ENCODE results near the gene MC1R.

Gene MC1R

GRCh38 chr16:89917773-89918452 is 749 bp upstream of the MC1R start:
- no peak overlapping the region for H3K27ac ChIP-seq (ENCODE audit: low read depth, low read length)
- H3K36me3 ChIP-seq (ENCODE audit: control insufficient read depth, insufficient read depth, low read length) = no peaks in the 10 kb centered on the region
- H3K9me3 ChIP-seq (ENCODE audit: control insufficient read depth, insufficient read depth, low read length) = no peaks in the 10 kb centered on the region
- H3K9ac ChIP-seq (ENCODE audit: low read depth, low read length) = peak overlapping the region; percentile 30; the same call in 1 of the 2 replicates
- H3K4me1 ChIP-seq (ENCODE audit: control insufficient read depth, insufficient read depth, low read length) = peaks cover 3% of the 10 kb centered on the region
- peak overlapping the region; percentile 66 for H3K4me3 ChIP-seq (ENCODE audit: low read depth, low read length)
- H3K27me3 ChIP-seq (ENCODE audit: control insufficient read depth, insufficient read depth, low read length) = peaks cover 29% of the 10 kb centered on the region

GRCh38 chr16:89919535-89920406 is 1.1 kb downstream of the MC1R start:
- no peaks in the 10 kb centered on the region for H3K36me3 ChIP-seq (ENCODE audit: control insufficient read depth, insufficient read depth, low read length)
- H3K9ac ChIP-seq (ENCODE audit: low read depth, low read length) = no peak overlapping the region
- H3K27ac ChIP-seq (ENCODE audit: low read depth, low read length) = no peak overlapping the region
- peaks cover 3% of the 10 kb centered on the region for H3K4me1 ChIP-seq (ENCODE audit: control insufficient read depth, insufficient read depth, low read length)
- no peak overlapping the region for H3K4me3 ChIP-seq (ENCODE audit: low read depth, low read length)
- H3K27me3 ChIP-seq (ENCODE audit: control insufficient read depth, insufficient read depth, low read length) = peaks cover 29% of the 10 kb centered on the region
- H3K9me3 ChIP-seq (ENCODE audit: control insufficient read depth, insufficient read depth, low read length) = no peaks in the 10 kb centered on the region

- Histone ChIP-seq H3K4me3 (ENCODE audit: low read depth, low read length) (no peak overlapping the region), H3K36me3 (ENCODE audit: control insufficient read depth, insufficient read depth, low read length) (no peaks in the 10 kb centered on the region), H3K9me3 (ENCODE audit: control insufficient read depth, insufficient read depth, low read length) (no peaks in the 10 kb centered on the region), H3K4me1 (ENCODE audit: control insufficient read depth, insufficient read depth, low read length) (peaks cover 6% of the 10 kb centered on the region), H3K27me3 (ENCODE audit: control insufficient read depth, insufficient read depth, low read length) (peaks cover 29% of the 10 kb centered on the region), H3K27ac (ENCODE audit: low read depth, low read length) (no peak overlapping the region), H3K9ac (ENCODE audit: low read depth, low read length) (no peak overlapping the region)
Measured at GRCh38 chr16:89920723-89921122, 2.1 kb downstream of the MC1R start.

- Histone ChIP-seq H3K4me1 (ENCODE audit: control insufficient read depth, insufficient read depth, low read length) (peaks cover 6% of the 10 kb centered on the region), H3K4me3 (ENCODE audit: low read depth, low read length) (peak overlapping the region; percentile 76; the same call in 1 of the 2 replicates), H3K27me3 (ENCODE audit: control insufficient read depth, insufficient read depth, low read length) (peaks cover 29% of the 10 kb centered on the region), H3K9me3 (ENCODE audit: control insufficient read depth, insufficient read depth, low read length) (no peaks in the 10 kb centered on the region), H3K9ac (ENCODE audit: low read depth, low read length) (no peak overlapping the region), H3K27ac (ENCODE audit: low read depth, low read length) (peak overlapping the region; percentile 91), H3K36me3 (ENCODE audit: control insufficient read depth, insufficient read depth, low read length) (no peaks in the 10 kb centered on the region)
Measured at GRCh38 chr16:89921131-89921701, 2.6 kb downstream of the MC1R start.

GRCh38 chr16:89921702-89922476 is 3.2 kb downstream of the MC1R start:
- peaks cover 6% of the 10 kb centered on the region for H3K4me1 ChIP-seq (ENCODE audit: control insufficient read depth, insufficient read depth, low read length)
- H3K4me3 ChIP-seq (ENCODE audit: low read depth, low read length) = peak overlapping the region; percentile 76
- H3K9ac ChIP-seq (ENCODE audit: low read depth, low read length) = peak overlapping the region; percentile 29; the same call in 1 of the 2 replicates
- peaks cover 29% of the 10 kb centered on the region for H3K27me3 ChIP-seq (ENCODE audit: control insufficient read depth, insufficient read depth, low read length)
- H3K36me3 ChIP-seq (ENCODE audit: control insufficient read depth, insufficient read depth, low read length) = no peaks in the 10 kb centered on the region
- H3K9me3 ChIP-seq (ENCODE audit: control insufficient read depth, insufficient read depth, low read length) = no peaks in the 10 kb centered on the region
- peak overlapping the region; percentile 91 for H3K27ac ChIP-seq (ENCODE audit: low read depth, low read length)

GRCh38 chr16:89922477-89922883 is 3.8 kb downstream of the MC1R start:
- peak overlapping the region; percentile 91 for H3K27ac ChIP-seq (ENCODE audit: low read depth, low read length)
- peaks cover 6% of the 10 kb centered on the region for H3K4me1 ChIP-seq (ENCODE audit: control insufficient read depth, insufficient read depth, low read length)
- H3K9ac ChIP-seq (ENCODE audit: low read depth, low read length) = peak overlapping the region; percentile 50; the same call in 1 of the 2 replicates
- peaks cover 29% of the 10 kb centered on the region for H3K27me3 ChIP-seq (ENCODE audit: control insufficient read depth, insufficient read depth, low read length)
- H3K9me3 ChIP-seq (ENCODE audit: control insufficient read depth, insufficient read depth, low read length) = no peaks in the 10 kb centered on the region
- H3K4me3 ChIP-seq (ENCODE audit: low read depth, low read length) = peak overlapping the region; percentile 76
- no peaks in the 10 kb centered on the region; the same call in 1 of the 2 replicates for H3K36me3 ChIP-seq (ENCODE audit: control insufficient read depth, insufficient read depth, low read length)

GRCh38 chr16:89922884-89923639 is 4.4 kb downstream of the MC1R start, which contains the start of gene TUBB3:
Gene TUBB3, plus strand, starts transcription at chr16:89923342. Its CDS starts 60 bp downstream, at chr16:89923402.
- H3K36me3 ChIP-seq (ENCODE audit: control insufficient read depth, insufficient read depth, low read length) = no peaks in the 10 kb centered on the region; the same call in 1 of the 2 replicates
- H3K27ac ChIP-seq (ENCODE audit: low read depth, low read length) = peak within 1 kb of the TSS; percentile 91
- H3K9ac ChIP-seq (ENCODE audit: low read depth, low read length) = peak within 1 kb of the TSS; percentile 50; the same call in 1 of the 2 replicates
- H3K27me3 ChIP-seq (ENCODE audit: control insufficient read depth, insufficient read depth, low read length) = peaks cover 29% of the 10 kb centered on the region
- peak within 1 kb of the TSS; percentile 76 for H3K4me3 ChIP-seq (ENCODE audit: low read depth, low read length)
- H3K9me3 ChIP-seq (ENCODE audit: control insufficient read depth, insufficient read depth, low read length) = no peaks in the 10 kb centered on the region
- H3K4me1 ChIP-seq (ENCODE audit: control insufficient read depth, insufficient read depth, low read length) = peaks cover 6% of the 10 kb centered on the region

- Histone ChIP-seq H3K4me1 (ENCODE audit: control insufficient read depth, insufficient read depth, low read length) (peaks cover 6% of the 10 kb centered on the region), H3K4me3 (ENCODE audit: low read depth, low read length) (peak overlapping the region; percentile 76), H3K27ac (ENCODE audit: low read depth, low read length) (peak overlapping the region; percentile 2), H3K27me3 (ENCODE audit: control insufficient read depth, insufficient read depth, low read length) (peaks cover 27% of the 10 kb centered on the region), H3K36me3 (ENCODE audit: control insufficient read depth, insufficient read depth, low read length) (no peaks in the 10 kb centered on the region; the same call in 1 of the 2 replicates), H3K9ac (ENCODE audit: low read depth, low read length) (no peak overlapping the region), H3K9me3 (ENCODE audit: control insufficient read depth, insufficient read depth, low read length) (no peaks in the 10 kb centered on the region)
Measured at GRCh38 chr16:89923640-89924296, 5.1 kb downstream of the MC1R start.

GRCh38 chr16:89924297-89924924 is 5.7 kb downstream of the MC1R start:
- peak overlapping the region; percentile 76 for H3K4me3 ChIP-seq (ENCODE audit: low read depth, low read length)
- no peak overlapping the region for H3K27ac ChIP-seq (ENCODE audit: low read depth, low read length)
- peaks cover 6% of the 10 kb centered on the region; the same call in 1 of the 2 replicates for H3K4me1 ChIP-seq (ENCODE audit: control insufficient read depth, insufficient read depth, low read length)
- peaks cover 6% of the 10 kb centered on the region; the same call in 1 of the 2 replicates for H3K36me3 ChIP-seq (ENCODE audit: control insufficient read depth, insufficient read depth, low read length)
- H3K9ac ChIP-seq (ENCODE audit: low read depth, low read length) = no peak overlapping the region
- H3K27me3 ChIP-seq (ENCODE audit: control insufficient read depth, insufficient read depth, low read length) = peaks cover 21% of the 10 kb centered on the region
- no peaks in the 10 kb centered on the region for H3K9me3 ChIP-seq (ENCODE audit: control insufficient read depth, insufficient read depth, low read length)
